ENCODE data around the gene FOXL2.

The FOXL2 gene

DNA sequence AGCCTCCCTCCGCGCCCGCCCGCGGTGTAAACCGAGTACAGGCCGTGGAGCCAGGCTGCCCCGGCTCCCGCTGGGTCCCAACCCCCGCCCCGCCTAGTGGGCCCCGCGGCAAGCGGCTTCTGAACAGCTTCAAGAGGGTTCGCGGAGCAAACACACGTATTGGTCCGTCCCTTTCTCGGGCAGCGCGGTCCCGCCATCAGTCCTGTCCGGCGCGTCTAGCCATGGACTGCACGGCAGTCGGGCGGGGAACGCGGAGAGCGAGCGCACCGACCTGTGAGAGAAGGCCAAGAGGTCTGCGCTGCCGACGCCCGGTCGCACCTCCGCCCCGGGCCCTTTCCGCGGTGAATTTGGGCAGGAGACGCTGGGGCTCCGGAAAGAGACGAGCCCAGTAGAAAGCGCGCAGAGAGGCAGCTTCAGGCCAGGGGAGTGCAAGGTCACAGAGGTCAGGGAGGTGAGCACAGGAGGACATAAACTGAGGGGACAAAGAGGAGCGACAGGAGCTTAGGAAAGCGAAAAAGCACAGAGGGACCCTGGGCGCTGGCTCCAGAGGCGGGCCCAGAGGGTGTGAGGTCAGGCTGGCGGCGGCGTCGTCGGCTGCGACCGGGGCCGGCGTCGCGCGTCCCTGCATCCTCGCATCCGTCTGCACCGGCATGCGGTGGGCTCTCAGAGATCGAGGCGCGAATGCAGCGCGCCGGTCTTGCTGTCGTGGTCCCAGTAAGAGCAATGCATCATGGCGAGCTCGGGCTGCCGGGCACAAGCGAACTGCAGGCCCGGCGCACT, 1.8 kb downstream of the FOXL2 start:
- DNase-seq = no peak

DNA sequence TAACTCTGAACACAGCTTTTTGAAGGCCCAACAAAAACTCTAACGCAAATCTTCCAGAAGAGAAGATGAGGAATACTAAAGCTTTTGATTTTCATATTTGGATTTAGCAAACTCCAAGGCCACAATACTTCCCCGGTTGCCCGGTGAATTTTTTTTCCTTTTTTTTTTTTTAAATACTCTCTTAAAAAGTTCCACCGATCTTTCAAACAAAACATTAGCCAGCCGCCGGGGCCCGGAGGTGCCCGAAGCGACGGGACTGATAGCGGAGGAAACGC, 2.3 kb downstream of the FOXL2 start:
- DNase-seq = no peak

DNA sequence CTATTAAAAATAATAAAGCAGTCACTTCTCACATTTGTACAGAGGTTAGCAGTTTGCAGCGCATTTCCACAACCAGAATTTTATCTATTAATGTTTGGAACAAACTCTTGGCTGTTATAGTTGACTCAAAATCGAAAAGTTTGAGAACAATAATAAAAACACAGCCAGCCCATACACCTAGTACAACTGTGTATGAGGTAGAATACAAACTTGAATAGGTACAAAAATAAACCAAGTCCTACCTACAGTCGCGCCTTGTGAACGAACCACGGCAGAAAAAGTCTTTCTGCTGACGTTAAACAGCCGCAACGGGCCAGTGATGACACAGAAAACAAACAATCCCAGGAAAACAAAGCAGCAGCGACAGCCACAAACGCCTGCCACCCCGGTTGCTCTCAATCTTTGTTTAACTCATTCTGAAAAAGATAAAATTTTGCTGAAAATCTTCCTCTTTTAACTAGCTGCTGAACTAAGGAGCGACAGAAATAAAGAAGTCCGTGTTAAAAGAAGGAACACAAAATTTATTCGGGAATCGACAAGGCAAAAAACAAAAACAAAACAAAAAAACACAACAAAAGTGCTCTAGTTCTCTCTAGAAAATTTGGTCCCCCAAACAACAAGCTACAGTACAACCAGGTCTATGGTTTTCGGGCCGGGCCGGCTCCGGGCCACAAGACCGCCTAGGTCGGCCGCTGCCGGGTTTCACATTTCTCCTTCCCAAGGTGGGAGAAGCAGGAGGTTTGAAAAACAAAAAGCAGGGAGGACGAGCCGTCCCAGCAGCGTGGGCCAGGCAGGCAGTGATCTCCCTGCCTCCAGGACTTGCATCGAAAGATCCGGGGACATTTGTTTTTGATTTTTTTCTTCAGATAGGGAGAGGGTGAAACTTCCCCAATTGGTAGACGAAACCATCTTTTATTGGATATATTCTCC, 2.9 kb downstream of the FOXL2 start:
- DNase-seq = peak; percentile 21 to 43

DNA sequence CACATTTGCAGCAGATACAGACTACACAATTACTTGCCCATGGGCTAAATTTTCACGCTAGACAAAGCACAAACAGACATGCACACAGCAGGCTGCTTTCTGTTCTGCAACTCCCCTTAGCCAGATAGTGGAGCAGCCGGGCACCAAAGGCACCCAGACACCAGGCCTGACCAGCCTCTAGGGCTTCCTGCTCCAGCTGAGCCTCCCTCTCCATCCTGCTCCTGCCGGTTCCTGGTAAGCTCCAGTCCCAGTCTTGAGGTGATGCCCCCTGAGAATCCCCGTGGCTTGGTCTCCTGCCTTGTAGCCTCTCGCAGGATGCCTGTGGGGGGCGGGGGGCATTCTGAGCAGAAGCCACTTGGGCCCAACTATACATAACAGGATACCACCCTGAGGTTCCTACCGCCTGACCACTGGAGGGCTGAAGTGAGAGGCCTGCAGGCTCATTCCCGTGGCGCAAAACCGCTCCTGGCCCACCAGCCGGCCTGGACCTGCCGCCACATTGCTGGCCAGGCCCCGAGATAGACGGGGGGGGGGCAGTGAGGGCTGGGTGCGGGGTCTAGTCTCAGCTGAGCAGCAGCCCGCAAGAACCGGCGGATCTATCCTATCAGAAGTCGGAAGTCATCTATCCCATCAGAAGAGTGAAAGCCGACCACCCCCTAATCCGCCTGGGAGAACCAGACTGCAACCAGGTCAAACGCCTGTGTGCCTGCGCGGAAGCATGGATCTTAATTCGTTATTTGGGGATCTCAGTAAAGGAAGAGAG, 3.9 kb downstream of the FOXL2 start:
- no peak for DNase-seq

DNA sequence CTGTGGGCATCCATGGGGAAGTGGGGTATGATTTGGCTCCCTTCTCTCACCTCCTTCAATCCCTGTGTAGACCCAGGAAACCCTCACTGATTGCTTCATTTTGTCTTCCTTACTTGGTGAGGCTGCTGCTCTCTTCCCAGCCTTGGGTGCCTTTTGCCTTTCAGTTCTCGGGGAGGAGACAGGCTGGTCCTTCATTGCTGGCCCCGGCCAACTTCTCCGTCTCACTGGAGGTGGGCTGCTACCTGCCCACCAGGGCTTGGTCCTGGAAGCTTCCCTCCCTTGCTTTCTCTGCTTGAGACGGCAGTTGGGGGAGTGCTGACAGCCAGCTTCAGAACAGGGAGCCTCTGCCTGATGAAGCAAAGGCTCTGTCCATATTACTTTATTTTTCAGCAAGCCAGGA, 4.7 kb downstream of the FOXL2 start:
- no peak for DNase-seq

DNA sequence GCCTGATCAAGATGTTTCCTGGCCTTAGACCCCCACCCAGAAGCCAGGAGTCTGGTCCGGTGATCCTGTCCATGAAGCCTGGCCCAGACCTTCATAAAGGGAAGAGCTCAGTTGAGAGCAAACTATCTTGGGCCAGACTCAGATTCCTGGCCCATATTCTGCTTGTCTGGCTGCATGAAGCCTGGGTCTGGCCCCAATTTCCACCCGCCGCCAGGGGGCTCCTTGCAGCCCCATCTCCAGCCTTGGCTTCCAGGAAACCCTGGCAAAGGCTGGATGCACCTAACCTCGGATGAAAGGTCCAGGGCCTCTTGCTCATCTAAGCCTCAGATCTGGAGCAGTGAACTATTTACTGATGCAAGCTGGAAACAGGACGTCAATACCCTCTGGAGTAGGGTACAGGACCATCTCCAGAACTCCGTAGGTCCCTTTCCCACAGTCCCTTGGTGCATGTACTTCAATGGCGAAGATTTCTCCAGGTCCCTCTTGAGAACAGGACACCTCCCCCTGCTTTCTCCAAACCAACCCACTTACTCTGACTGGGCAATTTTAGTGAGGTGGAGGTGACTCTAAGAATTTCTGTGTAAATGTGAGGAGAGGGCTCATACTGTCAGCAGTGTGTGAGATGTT, 5.6 kb downstream of the FOXL2 start:
- peak; percentile 21 to 64 for DNase-seq

DNA sequence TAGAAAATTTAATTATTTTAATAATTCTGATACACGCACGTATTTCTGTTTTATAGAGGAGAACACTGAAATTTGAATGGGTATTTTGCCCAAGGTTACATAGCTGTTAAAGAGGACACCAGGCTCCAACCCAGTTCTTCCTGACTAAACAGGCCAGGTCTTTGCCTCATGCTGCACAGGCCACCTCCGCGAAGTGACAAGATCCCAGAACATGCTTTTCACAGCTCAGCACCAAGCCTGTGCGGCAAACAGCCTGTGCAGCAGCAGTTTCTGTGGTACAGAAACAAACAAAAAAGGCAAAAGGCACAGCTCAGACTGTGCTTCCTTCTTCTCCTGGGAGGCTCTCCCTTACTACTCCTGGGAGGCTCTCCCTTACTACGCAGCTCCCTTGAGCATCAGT, 6.5 kb downstream of the FOXL2 start:
- DNase-seq = no peak

DNA sequence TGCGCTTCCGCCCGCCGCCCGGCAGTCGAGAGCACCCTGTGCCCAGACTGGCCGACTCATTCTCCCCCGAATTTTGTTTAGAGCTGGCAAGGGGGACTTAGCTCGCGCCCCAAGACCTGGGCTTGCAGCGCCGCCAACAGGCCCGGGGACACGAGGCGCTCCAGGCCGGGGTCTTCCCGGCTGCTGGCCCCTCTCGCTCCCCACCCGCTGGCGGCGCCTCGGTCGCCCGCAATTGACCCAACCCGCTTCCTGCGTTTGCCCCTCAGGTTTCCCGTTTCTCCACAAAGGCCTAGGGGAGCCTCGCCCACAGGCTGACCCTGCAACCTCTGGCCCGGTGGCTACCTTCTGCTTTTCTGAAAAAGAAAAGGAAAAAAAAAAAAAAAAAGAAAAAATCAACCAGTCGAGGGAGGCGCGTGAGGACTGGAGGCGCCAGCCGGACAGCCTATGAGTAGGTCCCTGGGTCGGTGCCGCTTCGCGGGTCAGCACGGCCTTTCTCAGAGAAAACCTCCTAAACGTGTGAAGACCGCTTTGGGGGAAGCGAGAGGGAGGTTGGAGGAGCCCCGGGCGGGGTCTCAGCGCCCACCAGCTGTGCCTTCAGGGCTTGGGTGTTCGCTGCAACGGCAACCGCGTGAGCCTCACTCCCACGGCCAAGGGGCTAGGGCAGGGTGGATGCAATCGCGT, 7.2 kb downstream of the FOXL2 start:
- DNase-seq = no peak

DNA sequence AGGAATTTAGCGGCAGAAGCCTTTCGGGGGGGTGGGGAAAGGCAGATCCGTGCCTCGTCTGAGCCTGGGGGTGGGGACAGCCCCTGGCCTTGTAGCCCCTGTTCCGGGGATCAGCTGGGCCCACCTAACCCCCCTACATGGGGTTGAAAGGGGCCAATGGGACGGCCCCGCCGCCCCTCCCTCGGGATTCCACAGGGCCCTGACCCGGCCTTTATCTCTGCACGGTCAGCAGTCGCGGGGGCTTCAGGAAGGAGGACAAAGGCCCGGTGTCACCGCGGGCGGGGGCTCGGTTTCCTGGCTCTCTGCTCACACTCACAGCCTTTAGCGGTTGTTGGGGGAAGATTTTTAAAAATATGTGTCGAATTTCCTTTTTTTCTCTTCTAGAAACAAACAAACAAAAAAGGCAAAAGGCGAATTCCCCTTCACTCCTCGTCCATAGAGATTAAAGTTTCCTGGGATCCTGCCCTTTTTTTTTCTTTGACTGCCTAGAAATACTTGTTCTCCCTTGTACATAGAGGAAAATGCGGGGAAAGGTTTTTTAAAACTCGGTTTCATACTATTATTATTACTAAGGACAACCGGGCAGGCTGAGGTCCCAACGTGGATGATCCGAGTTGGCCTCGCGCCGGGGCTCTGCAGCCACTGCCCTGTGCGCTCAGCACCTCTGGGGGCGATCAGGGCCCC, 7.9 kb downstream of the FOXL2 start:
- no peak for DNase-seq

DNA sequence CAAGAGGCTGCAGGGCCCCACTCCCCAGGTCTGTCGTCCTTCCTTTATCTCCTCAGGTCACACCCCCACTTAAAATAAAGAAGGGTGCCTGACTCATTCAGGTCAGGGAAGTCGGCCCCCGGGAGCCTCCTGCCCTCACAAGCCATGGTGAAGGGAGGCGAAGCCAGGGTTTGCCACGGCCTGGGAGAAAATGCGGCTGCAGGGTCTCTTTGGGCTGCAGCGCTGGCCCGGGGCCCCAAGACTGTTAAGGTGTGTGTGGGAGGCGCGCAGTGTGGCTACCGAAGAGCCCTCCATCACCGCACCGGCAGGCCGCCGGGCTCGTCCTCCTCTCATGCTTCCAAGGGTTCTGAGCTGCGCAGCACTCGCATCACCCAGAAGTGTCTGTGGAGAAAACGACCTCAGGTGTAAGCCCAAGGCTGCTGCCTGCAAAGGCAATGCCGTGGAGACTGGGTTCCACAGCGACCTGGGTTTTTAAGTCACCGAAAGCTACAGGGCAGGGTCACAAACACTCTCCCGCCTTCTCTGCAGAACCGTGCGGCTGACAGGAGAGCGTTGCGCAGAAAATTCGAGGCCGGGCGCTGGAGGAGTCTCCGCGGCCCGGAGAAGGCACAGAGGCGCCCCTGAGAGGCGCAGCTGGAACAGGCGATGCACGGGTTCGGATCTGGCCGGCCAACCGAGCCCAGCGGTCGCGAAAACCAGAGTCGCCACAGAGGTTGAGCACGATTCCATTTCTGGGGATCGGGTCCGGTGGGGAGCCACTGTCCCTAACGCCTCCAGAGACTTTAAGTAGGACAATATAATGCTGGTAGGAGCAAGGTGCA, 8.7 kb downstream of the FOXL2 start:
- DNase-seq = no peak

DNA sequence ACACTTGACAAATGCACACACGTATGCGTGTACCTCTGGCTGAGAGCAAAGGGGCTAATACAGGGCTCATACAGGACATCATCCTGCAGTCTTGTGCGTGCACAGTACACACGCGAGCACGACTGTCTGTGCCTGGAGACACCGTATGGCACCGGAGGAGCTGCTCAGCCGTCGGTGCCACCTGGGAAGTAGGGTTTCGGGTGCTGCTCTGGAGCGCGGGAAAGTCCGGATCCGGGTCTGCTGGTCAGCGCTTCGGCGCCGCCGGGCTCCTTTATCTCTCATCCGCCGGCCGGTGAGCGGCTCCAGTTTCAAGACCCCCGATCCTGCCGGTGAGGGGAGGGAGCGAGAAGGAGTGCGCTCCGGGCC, 9.3 kb downstream of the FOXL2 start:
- DNase-seq = no peak

DNA sequence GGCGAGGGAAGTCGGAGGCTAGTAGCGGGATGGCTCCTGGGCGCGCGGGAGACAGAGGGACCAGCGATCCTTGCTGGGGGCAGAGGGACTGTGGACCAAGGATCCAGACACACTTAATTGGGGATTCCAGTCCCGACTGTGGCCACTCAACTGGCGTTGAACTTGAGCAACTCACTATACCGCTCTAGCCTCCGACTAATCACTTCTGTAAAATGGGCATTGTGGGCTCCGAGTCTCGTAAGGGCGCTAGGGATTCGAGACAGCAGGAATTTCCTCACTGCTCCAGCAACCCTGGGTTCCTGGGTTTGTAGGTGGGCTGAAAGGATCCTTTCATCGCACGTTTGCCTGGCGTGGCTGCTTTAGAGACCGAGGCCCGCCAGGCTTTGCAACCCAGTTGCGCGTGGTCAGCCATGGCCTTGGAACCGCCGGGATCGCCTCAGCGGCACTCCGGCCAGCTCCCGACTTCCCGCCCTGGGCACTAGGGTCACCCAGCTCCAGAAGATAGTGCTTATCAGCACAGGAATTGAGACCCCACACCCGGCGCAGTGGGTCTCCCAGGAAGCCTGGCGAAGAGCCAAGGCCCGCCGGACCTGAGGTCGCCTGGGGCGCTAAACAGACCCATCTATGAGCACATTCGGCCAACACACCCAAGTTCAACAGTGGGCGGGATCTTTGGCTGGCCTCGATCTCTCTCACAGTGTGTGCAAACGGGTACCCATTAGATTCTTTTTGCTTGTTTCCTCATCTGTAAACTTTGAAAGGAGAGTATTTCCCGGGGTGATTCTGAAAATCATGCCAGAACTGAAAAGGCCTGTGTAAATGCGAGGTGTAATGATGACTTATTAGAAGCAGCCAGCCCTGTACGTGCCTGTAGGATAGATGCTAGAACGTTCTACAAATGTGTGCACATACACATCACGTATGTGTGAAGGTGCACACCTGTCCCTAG, 9.9 kb downstream of the FOXL2 start:
- DNase-seq = no peak

DNA sequence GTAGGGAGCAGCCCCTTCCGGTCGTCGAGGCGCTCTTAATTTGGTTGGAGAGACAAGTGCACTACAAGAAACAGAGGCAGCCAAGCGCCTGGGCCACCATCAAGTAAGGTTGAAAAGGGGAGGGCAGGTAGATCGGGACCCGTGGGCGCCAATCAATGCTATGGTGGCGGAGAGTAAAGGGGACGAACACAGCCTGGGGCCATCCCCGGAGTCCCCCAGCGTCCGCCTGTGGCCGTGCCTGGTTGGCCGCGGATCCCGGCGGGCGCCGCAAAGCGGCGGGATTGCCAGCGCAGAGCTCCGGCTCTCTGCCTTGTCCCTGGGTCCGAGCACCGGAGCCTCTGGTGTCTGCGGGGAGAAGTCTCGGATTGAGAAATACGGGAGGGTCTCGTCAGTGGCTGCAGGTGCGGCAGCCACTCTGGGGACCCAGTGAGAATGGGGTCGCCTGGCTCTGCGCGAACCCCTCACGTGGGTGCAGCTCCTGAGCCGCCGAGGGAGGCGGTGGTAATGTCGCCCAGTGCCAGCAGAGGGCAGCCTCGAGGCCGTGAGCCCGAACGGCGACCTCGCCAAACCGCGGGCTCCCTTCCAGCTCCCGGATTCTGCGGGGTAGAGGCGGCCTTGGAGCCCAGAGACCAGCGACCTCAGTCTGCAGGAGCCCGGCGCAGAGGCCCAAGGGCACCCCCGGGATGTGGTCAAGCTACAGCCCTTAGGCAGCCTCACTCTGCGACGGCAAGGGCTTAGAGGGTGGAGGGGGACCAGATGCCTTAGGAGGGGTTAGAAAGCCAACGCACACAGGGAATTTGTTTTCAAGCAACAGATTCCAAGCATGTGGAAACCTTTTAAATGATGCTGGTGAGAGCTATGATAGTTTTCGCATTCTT, 10.8 kb downstream of the FOXL2 start:
- DNase-seq = peak; percentile 26 to 78

DNA sequence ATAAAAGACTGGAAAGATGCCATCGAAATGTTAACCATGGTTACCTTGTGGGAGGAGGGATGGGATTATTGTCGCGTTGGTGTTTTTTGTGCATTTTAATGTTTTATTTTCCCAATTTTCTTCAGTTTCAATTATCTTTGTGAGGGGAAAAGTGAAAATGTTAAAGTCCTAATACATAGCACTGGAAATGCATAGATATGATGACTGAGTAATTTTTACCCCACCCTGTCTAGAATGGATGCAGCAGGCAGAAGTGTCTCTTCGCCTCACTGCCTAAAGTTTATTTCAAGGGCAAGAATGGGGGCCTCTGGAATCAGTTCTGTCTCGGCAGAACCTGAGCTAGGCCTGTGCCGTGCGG, 11.5 kb downstream of the FOXL2 start:
- DNase-seq = no peak

DNA sequence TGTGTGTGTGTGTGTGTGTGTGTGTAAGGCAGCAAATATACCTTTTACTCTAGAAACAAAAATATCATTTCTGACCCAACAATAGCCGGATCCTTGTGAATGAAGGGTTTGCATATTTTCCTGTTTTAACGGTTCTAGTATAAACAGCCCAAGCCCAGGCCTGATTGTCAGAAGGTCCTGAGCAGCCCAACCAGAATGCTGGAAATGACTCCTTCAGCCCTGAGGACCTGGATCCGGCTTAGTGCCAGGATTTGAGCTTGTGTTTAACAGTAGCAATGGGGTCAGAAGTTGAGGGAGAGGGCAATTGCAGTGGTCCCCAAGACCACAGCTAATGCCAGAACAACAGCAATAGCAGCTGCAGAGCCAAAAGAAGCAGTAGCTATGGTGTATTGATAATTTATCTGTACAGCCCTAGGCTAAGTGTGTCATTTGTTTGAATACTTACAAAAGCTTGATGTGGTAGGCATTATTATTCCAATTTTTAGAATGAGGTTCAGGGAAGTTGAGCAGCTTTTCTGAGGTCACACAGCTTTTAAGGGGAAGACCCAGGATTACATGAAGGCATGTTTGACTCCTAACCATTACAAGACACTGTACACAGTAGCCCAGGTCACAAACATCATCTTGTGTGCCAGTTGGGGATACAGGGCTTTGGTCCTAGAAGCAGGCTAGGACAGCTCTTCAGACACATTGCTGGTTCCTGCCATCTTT, 12.8 kb downstream of the FOXL2 start:
- no peak for DNase-seq

DNA sequence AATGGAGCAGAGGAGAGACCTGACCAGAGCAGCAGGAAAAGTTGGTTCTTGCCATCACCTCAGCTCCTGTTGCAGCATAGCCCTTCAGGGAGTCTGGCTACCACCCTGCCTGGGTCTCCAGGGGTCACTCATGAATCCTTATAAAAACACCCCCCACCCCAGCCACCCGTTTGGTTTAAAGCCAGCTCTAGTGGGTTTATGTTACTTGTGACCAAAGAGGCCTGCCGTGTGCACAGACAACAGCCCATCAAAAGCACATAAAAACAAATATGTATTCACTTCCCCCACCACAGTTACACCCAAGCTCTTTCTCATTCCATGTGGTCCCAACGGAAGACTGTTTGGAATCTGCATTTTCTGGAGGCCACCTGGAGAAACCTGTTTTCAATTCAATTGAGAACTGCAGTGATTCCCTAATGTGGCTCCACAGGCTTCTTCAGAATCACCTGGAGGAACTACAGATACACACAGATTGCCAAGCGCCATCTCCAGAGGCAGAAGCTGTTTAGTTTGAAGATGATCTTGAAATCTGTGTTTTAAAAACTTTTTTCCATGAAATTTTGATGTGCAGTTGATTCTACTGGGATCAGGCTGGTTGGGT, 13.8 kb downstream of the FOXL2 start:
- DNase-seq = no peak

DNA sequence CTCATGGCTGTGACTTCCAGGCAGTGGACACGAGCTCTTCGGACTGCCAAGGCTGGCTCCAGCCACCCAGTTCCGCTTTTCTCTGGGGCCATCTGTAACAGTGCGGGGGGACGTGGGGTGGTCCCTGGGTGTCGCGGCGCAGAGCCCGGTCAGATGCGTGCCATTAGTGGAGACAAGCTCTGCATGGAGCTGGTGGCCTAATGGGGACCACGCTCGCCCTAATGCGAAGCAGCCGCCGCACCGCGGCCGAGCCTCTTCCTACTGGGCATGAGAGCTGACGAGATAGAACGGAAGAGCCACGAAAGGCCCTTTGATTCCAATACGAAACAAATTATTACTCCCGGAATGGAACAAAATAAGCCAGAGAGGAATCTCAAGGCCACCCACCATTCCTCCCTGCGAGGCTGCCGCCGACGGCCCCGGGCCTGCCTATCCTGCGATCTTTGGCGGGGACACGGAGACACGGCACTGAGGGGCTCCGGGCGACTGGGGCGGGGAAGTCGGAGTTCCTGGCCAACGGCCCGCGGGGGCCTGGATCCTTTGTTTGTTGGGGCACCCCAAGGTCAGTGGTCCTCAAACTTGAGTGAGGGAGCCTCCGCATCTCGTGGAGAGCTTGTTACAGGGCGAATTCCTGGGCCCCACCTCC, 18.1 kb downstream of the FOXL2 start:
- DNase-seq = no peak

Measured in inflammatory macrophage treated with lipopolysaccharide for 1 hour (primary cell).